Chondrocyte (in vitro differentiated cells): ENCODE results near the gene NFKBIE. TPM values are rescaled to one million over a fixed set of nuclear protein-coding genes. Genes with fewer than 3 reads are reported as not detected.

Source experiments
- DNase-seq: peaks from one replicate; pipeline ENCODE4 v3.0.0; 2021; ENCODE audit warnings: mixed read lengths, low spot score
- H3K27ac Mint-ChIP-seq: one replicate; pipeline ENCODE4 v1.8.0; 2021; ENCODE audit warnings: mild to moderate bottlenecking, moderate library complexity, mixed read lengths; ENCODE audit not compliant: unreplicated experiment
- H3K27me3 Mint-ChIP-seq: 2 replicates; pipeline ENCODE4 v1.8.0; 2021; ENCODE audit warnings: low read depth, mixed read lengths
- H3K36me3 Mint-ChIP-seq: 2 replicates; pipeline ENCODE4 v1.8.0; 2021; ENCODE audit warnings: low read depth, mixed read lengths
- H3K4me1 Mint-ChIP-seq: 2 replicates; pipeline ENCODE4 v1.8.0; 2021; ENCODE audit warnings: low read depth, mild to moderate bottlenecking, mixed read lengths
- H3K4me3 Mint-ChIP-seq: one replicate; pipeline ENCODE4 v1.8.0; 2021; ENCODE audit warnings: mild to moderate bottlenecking, moderate library complexity, mixed read lengths; ENCODE audit not compliant: unreplicated experiment
- H3K9me3 Mint-ChIP-seq: 2 replicates; pipeline ENCODE4 v1.8.0; 2021; ENCODE audit warnings: low read depth, mixed read lengths
- total RNA-seq: library from RNA; stranded (reverse); gene quantifications from 3 replicates; pipeline ENCODE4 v1.2.1, GENCODE V29; 2021
- TF ChIP-seq, protein P1 (sequence below): fragments of 200-600 bp; sonication (generic); IDR thresholded peaks from 2 replicates; pipeline ENCODE4 v1.5.0; 2021; ENCODE audit warnings: antibody characterized with exemption, mild to moderate bottlenecking, moderate library complexity

Gene NFKBIE
- total RNA-seq, 1 donor from 2014 or later = 6.2 TPM

DNA sequence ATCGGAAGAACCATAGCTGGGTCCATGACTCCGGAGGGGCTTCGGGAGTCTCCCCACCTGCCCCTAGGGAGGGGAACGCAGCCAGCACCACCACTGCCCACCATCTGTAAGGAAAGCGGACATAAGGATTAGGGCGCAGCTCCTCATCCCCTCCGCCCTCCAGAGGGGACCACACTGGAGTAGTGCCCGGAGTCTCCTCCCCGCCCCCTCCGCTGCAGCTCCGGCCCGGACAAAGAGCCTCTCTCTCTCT is 8.7 kb downstream of the NFKBIE start:
- DNase-seq = no peak
- H3K4me3 Mint-ChIP-seq = peak overlapping the region; percentile 87
- peaks cover 29% of the 10 kb centered on the region for H3K36me3 Mint-ChIP-seq
- peaks cover 50% of the 10 kb centered on the region for H3K4me1 Mint-ChIP-seq
- no peaks in the 10 kb centered on the region for H3K27me3 Mint-ChIP-seq
- no peaks in the 10 kb centered on the region for H3K9me3 Mint-ChIP-seq
- TF ChIP-seq, protein P1, sequence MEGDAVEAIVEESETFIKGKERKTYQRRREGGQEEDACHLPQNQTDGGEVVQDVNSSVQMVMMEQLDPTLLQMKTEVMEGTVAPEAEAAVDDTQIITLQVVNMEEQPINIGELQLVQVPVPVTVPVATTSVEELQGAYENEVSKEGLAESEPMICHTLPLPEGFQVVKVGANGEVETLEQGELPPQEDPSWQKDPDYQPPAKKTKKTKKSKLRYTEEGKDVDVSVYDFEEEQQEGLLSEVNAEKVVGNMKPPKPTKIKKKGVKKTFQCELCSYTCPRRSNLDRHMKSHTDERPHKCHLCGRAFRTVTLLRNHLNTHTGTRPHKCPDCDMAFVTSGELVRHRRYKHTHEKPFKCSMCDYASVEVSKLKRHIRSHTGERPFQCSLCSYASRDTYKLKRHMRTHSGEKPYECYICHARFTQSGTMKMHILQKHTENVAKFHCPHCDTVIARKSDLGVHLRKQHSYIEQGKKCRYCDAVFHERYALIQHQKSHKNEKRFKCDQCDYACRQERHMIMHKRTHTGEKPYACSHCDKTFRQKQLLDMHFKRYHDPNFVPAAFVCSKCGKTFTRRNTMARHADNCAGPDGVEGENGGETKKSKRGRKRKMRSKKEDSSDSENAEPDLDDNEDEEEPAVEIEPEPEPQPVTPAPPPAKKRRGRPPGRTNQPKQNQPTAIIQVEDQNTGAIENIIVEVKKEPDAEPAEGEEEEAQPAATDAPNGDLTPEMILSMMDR = no peak
- H3K27ac Mint-ChIP-seq = peak overlapping the region; percentile 91

DNA sequence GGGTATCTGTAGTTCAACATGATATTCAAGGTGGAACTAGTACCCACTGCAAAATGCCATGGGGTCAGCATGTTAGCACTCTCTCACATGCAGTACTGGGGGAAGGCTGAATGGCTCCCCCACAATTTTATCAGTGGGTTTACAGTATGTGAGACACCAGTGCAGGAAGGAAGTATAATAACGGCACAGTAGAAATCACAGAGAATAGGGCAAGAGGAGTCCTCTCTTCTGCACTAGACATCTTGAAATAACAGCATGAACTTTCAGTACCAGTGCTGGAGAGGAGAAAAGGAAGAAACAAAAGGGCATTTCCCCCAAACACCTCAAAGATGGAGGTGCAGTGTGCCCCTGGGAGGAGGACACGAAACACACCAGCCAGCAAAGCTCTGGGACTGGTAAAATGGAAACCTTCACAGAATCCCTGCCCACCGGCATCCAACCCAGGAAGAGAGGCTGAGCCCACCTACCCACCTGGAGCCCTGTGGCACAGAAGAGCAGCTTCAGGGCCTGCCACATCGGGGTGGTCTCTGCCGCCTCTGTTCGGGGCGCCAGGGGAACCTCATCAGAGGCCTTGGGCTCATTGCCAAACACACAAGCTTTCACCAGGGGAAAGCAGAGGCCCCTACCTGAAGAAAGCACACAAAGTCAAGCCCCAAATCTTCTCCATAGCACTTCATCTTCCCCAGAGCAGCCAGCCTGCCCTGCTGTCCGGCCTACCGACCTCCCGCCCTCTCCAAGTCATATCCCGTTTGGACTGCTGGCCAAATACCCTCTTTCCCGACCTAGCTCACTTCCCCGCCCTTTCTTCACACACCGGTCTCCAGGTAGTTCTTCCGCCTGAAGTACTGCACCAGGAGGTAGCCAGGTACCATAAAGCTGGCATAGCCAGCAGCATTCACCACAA is 9.2 kb downstream of the NFKBIE start:
- Mint-ChIP-seq H3K4me1 (peaks cover 56% of the 10 kb centered on the region), H3K36me3 (peaks cover 33% of the 10 kb centered on the region), H3K27ac (peak overlapping the region; percentile 91), H3K4me3 (peak overlapping the region; percentile 87), H3K9me3 (no peaks in the 10 kb centered on the region), H3K27me3 (no peaks in the 10 kb centered on the region)
- DNase-seq = peak; percentile 50
- TF ChIP-seq, protein P1 = no peak

DNA sequence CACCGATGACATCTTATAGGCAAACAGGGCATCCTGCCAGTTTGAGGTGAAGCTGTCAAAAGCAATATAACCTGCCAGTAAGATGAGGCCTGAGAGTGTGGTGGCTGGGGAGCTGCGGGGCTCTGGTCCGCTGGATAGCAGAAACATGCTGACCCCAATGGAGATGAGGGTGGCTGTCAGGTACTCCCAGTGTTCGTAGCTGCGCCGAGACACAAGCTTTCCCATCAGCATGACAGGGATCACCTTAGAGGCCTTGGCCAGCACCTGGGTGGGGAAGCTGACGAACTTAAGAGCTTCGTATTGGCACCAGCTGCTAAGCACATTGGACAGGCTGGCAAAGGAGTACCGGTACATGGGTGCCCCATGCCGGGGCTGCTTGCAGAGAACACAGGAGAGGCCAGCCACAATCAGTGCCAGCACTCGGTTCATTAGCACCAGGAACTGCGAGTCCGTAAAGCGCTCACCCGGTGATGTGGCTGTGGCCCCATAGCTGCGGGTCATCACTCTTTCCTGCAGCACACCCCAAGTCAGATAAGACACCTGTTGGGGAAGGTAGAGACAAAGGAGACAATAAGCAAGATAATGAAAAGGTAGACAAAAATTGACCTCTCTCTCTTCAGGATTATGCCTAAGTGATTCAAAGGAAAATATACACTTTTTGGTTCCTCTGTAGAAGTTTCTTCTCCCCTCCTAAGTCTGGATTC is 10.1 kb downstream of the NFKBIE start:
- Mint-ChIP-seq H3K9me3 (no peaks in the 10 kb centered on the region), H3K4me1 (peaks cover 63% of the 10 kb centered on the region), H3K4me3 (peak overlapping the region; percentile 87), H3K36me3 (peaks cover 42% of the 10 kb centered on the region), H3K27ac (peak overlapping the region; percentile 91), H3K27me3 (no peaks in the 10 kb centered on the region)
- TF ChIP-seq, protein P1 = no peak
- peak; percentile 67 for DNase-seq

DNA sequence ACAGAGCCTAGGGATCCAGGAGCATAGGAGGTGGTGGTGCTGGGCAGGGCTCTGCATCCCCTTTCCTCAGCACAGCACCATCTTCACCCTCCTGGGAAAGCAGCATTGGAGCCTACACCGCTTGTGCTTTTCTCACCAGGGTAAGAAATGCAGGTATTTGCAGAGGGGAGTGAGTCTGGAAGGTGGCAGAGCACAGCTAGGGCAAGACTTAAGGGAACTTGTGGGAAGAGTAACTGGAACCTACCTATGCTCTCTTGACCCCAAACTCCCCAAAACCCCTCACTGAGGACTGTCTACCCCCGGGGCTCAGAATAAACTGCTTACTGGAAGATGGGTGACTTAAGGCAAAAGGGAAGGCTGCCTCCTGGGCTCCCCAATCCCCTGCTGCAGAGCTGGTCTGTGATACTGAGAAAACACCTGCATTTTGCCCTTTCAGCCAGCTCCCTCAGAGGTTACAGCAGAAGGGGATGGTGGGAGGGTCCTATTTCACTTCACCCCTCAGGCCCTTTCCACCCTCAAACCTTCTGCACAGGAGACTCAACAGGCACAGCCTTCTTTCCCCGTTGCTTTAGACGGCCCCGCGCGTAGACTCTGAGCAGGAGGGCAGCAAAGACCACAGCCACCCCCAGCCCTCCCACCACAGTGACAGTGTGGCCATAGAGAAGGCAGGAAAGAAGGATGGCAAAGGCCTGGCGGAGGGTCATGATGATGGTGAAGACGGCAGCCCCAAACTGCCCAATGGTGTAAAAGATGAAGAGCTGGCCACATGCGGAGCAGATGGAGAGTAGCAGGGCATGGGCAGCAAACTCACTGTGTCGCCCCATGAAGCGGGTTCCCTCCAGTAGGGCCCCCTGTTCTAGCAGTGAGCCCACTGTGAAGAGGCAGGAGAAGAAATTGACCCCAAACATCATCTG is 10.9 kb downstream of the NFKBIE start:
- no peak overlapping the region for H3K4me3 Mint-ChIP-seq
- DNase-seq = peak; percentile 84
- H3K36me3 Mint-ChIP-seq = peaks cover 50% of the 10 kb centered on the region
- no peaks in the 10 kb centered on the region for H3K27me3 Mint-ChIP-seq
- H3K27ac Mint-ChIP-seq = peak overlapping the region; percentile 91
- H3K9me3 Mint-ChIP-seq = no peaks in the 10 kb centered on the region
- H3K4me1 Mint-ChIP-seq = peaks cover 71% of the 10 kb centered on the region
- TF ChIP-seq, protein P1 = no peak
